Neutrophil (primary cell): ENCODE measurements around the gene AIF1L.

Experiments used
- H3K27ac ChIP-seq: fragments of 200-600 bp; sonication (generic); 2 replicates; pipeline ENCODE4 v1.5.1; 2016; ENCODE audit warnings: mild to moderate bottlenecking, moderate library complexity
- H3K27me3 ChIP-seq: fragments of 200-600 bp; sonication (generic); 2 replicates; pipeline ENCODE4 v1.6.0; 2016; ENCODE audit warnings: mild to moderate bottlenecking
- H3K36me3 ChIP-seq: fragments of 200-600 bp; sonication (generic); 2 replicates; pipeline ENCODE4 v1.5.1; 2017
- H3K4me1 ChIP-seq, 2 experiments: fragments of 200-600 bp in 1 of 2; sonication (generic) in 1 of 2; 1 replicate in 1 of 2; 2 replicates in 1 of 2; pipeline versions ENCODE4 v1.5.1 to v1.6.1; 2013 to 2016; ENCODE audit warnings: low read depth in 1 of 2, low read length in 1 of 2, mild to moderate bottlenecking in 1 of 2, moderate library complexity in 1 of 2; ENCODE audit not compliant: control insufficient read depth in 1 of 2, insufficient read depth in 1 of 2
- H3K4me3 ChIP-seq, 2 experiments: fragments of 200-600 bp in 1 of 2; sonication (generic) in 1 of 2; 1 replicate in 1 of 2; 2 replicates in 1 of 2; pipeline ENCODE4 v1.5.1; 2013 to 2016; ENCODE audit warnings: low read depth in 1 of 2, low read length in 1 of 2, mild to moderate bottlenecking in 1 of 2, moderate library complexity in 1 of 2
- H3K9me3 ChIP-seq: fragments of 200-600 bp; sonication (generic); 2 replicates; pipeline ENCODE4 v1.5.1; 2016
- CTCF ChIP-seq: fragments of 200-600 bp; sonication (generic); IDR thresholded peaks from 2 replicates; pipeline ENCODE4 v1.5.1; 2016; ENCODE audit warnings: antibody characterized with exemption

Gene AIF1L

GRCh38 chr9:131160416-131161112 is 64.2 kb downstream of the AIF1L start:
- no peak overlapping the region for H3K27ac ChIP-seq
- no peaks in the 10 kb centered on the region for H3K27me3 ChIP-seq
- H3K9me3 ChIP-seq, result no peaks in the 10 kb centered on the region
- TF ChIP-seq CTCF, result no peak
- H3K36me3 ChIP-seq, result peaks cover 87% of the 10 kb centered on the region
- no peaks in the 10 kb centered on the region for H3K4me1 ChIP-seq
- H3K4me3 ChIP-seq, result no peak overlapping the region

GRCh38 chr9:131161585-131161984 is 65.3 kb downstream of the AIF1L start:
- Histone ChIP-seq H3K27ac (no peak overlapping the region), H3K9me3 (no peaks in the 10 kb centered on the region), H3K27me3 (no peaks in the 10 kb centered on the region), H3K4me3 (no peak overlapping the region), H3K36me3 (peaks cover 92% of the 10 kb centered on the region), H3K4me1 (no peaks in the 10 kb centered on the region)
- no peak for TF ChIP-seq CTCF

- no peaks in the 10 kb centered on the region for H3K9me3 ChIP-seq
- H3K27ac ChIP-seq, result no peak overlapping the region
- no peak overlapping the region for H3K4me3 ChIP-seq
- H3K4me1 ChIP-seq, result no peaks in the 10 kb centered on the region
- H3K36me3 ChIP-seq, result peaks cover 88% of the 10 kb centered on the region
- no peak for TF ChIP-seq CTCF
- H3K27me3 ChIP-seq, result no peaks in the 10 kb centered on the region
Observed at GRCh38 chr9:131162886-131163285, 66.6 kb downstream of the AIF1L start.

- TF ChIP-seq CTCF, result no peak
- Histone ChIP-seq H3K27me3 (no peaks in the 10 kb centered on the region), H3K4me1 (no peaks in the 10 kb centered on the region), H3K9me3 (no peaks in the 10 kb centered on the region), H3K4me3 (no peak overlapping the region), H3K36me3 (peaks cover 72% of the 10 kb centered on the region), H3K27ac (no peak overlapping the region)
Observed at GRCh38 chr9:131165523-131165922, 69.2 kb downstream of the AIF1L start.

- Histone ChIP-seq H3K4me3 (no peak overlapping the region), H3K9me3 (no peaks in the 10 kb centered on the region), H3K27ac (no peak overlapping the region), H3K36me3 (peaks cover 63% of the 10 kb centered on the region), H3K4me1 (no peaks in the 10 kb centered on the region), H3K27me3 (no peaks in the 10 kb centered on the region)
- no peak for TF ChIP-seq CTCF
Observed at GRCh38 chr9:131167146-131167692, 70.9 kb downstream of the AIF1L start.
